Smooth muscle cell (in vitro differentiated cells): ENCODE measurements around the gene HPX. TPM values are rescaled to one million over a fixed set of nuclear protein-coding genes. Genes with fewer than 3 reads are reported as not detected.
A peak's percentile ranks its signal among the peaks of the same experiment; 100 is the strongest.

ENCODE experiments used
- DNase-seq: peaks from one replicate; lab custom pipeline; 2025; ENCODE audit not compliant: unreplicated experiment; lab: John Stamatoyannopoulos, UW
- H2AFZ ChIP-seq: fragments of 200-600 bp; sonication (generic); 2 replicates; pipeline ENCODE4 v1.6.0; 2016; ENCODE audit warnings: antibody characterized with exemption, low read depth, mild to moderate bottlenecking
- H3F3A ChIP-seq: fragments of 200-600 bp; sonication (generic); 2 replicates; pipeline ENCODE4 v1.6.0; 2017; ENCODE audit warnings: antibody characterized with exemption, low read depth
- H3K27ac ChIP-seq: fragments of 200-600 bp; sonication (generic); 2 replicates; pipeline ENCODE4 v1.5.1; 2016; ENCODE audit warnings: low read depth, mild to moderate bottlenecking
- H3K27me3 ChIP-seq: fragments of 200-600 bp; sonication (generic); 2 replicates; pipeline ENCODE4 v1.6.1; 2016; ENCODE audit warnings: low read depth, mild to moderate bottlenecking
- H3K36me3 ChIP-seq: fragments of 200-600 bp; sonication (generic); 2 replicates; pipeline ENCODE4 v1.5.1; 2016; ENCODE audit warnings: low read depth
- H3K4me1 ChIP-seq: fragments of 200-600 bp; sonication (generic); 2 replicates; pipeline ENCODE4 v1.5.1; 2016; ENCODE audit warnings: low read depth
- H3K4me2 ChIP-seq: fragments of 200-600 bp; sonication (generic); 2 replicates; pipeline ENCODE4 v1.6.0; 2016; ENCODE audit warnings: mild to moderate bottlenecking
- H3K4me3 ChIP-seq: fragments of 200-600 bp; sonication (generic); 2 replicates; pipeline ENCODE4 v1.5.1; 2016; ENCODE audit warnings: mild to moderate bottlenecking
- H3K79me2 ChIP-seq: fragments of 200-600 bp; sonication (generic); 2 replicates; pipeline ENCODE4 v1.6.0; 2016; ENCODE audit warnings: low read depth, mild to moderate bottlenecking
- H3K9ac ChIP-seq: fragments of 200-600 bp; sonication (generic); 2 replicates; pipeline ENCODE4 v1.6.0; 2016; ENCODE audit warnings: low read depth
- H3K9me3 ChIP-seq: fragments of 200-600 bp; sonication (generic); replicated peaks from 2 replicates; pipeline ENCODE4 v1.5.1; 2016; ENCODE audit warnings: low read depth
- H4K20me1 ChIP-seq: fragments of 200-600 bp; sonication (generic); 2 replicates; pipeline ENCODE4 v1.6.0; 2016; ENCODE audit warnings: low read depth
- CTCF ChIP-seq: fragments of 200-600 bp; sonication (generic); IDR thresholded peaks from 2 replicates; pipeline ENCODE4 v1.5.1; 2017; ENCODE audit warnings: borderline replicate concordance, mild to moderate bottlenecking, antibody characterized with exemption; ENCODE audit not compliant: insufficient read depth, poor library complexity, severe bottlenecking
- WGBS: methylation state at CpG from one replicate; pipeline ENCODE4 v1.1.7; 2016; ENCODE audit warnings: low lambda C conversion rate; 5-methylcytosine and 5-hydroxymethylcytosine counted together
- polyA plus RNA-seq: library from polyadenylated mRNA; unstranded; fragments of >200 nt; fragmentation: Nextera tagmentation; extraction: Ambion mirVana; gene quantifications from 2 replicates; pipeline ENCODE4 v1.2.1, GENCODE V29; 2016
- total RNA-seq: library from RNA; depleted of rRNA; stranded (reverse); fragments of >200 nt; gene quantifications from 2 replicates; pipeline ENCODE4 v1.2.3, GENCODE V29; 2014

HPX gene
- total and polyA plus RNA-seq, 2 experiments from 2014 or later = 1.1 to 3.5 TPM

- peaks cover 8% of the 10 kb centered on the region for H3K4me1 ChIP-seq
- no peak overlapping the region for H3K4me3 ChIP-seq
- H2AFZ ChIP-seq = no peak overlapping the region
- H4K20me1 ChIP-seq = no peaks in the 10 kb centered on the region
- H3F3A ChIP-seq = no peaks in the 10 kb centered on the region
- no peak for DNase-seq
- TF ChIP-seq CTCF = no peak
- WGBS = 92% methylated on average over 1 of the region's 1 CpG
- no peaks in the 10 kb centered on the region for H3K9me3 ChIP-seq
- H3K4me2 ChIP-seq = no peak overlapping the region
- H3K36me3 ChIP-seq = peaks cover 12% of the 10 kb centered on the region
- H3K27me3 ChIP-seq = no peaks in the 10 kb centered on the region
- H3K79me2 ChIP-seq = peaks cover 28% of the 10 kb centered on the region
- H3K27ac ChIP-seq = no peak overlapping the region
- no peak overlapping the region for H3K9ac ChIP-seq
Measured at GRCh38 chr11:6486938-6487337, 46.2 kb upstream of the HPX start.

GRCh38 chr11:6486256-6486655 is 45.5 kb upstream of the HPX start:
- Histone ChIP-seq H3K4me2 (no peak overlapping the region), H3K9ac (no peak overlapping the region), H3K27me3 (no peaks in the 10 kb centered on the region), H3K9me3 (no peaks in the 10 kb centered on the region), H3K79me2 (peaks cover 31% of the 10 kb centered on the region), H2AFZ (no peak overlapping the region), H3F3A (no peaks in the 10 kb centered on the region), H3K27ac (no peak overlapping the region), H4K20me1 (no peaks in the 10 kb centered on the region), H3K4me3 (no peak overlapping the region), H3K36me3 (peaks cover 12% of the 10 kb centered on the region), H3K4me1 (peaks cover 8% of the 10 kb centered on the region)
- no peak for TF ChIP-seq CTCF
- WGBS = 95% methylated on average over 3 of the region's 3 CpGs
- no peak for DNase-seq

- TF ChIP-seq CTCF = no peak
- Histone ChIP-seq H3K36me3 (peaks cover 12% of the 10 kb centered on the region), H3K4me2 (no peak overlapping the region), H3K9ac (no peak overlapping the region), H3K79me2 (peaks cover 35% of the 10 kb centered on the region), H4K20me1 (no peaks in the 10 kb centered on the region), H3K4me1 (peaks cover 8% of the 10 kb centered on the region), H3K27me3 (no peaks in the 10 kb centered on the region), H2AFZ (no peak overlapping the region), H3K9me3 (no peaks in the 10 kb centered on the region), H3F3A (no peaks in the 10 kb centered on the region), H3K27ac (peak overlapping the region; percentile 9), H3K4me3 (no peak overlapping the region)
- WGBS = 97% methylated on average over 3 of the region's 3 CpGs
- DNase-seq = no peak
Measured at GRCh38 chr11:6485661-6486060, 44.9 kb upstream of the HPX start.

GRCh38 chr11:6483015-6483414 is 42.2 kb upstream of the HPX start:
- DNase-seq = no peak
- no peaks in the 10 kb centered on the region for H3K9me3 ChIP-seq
- no peak overlapping the region for H3K4me3 ChIP-seq
- peaks cover 13% of the 10 kb centered on the region for H3F3A ChIP-seq
- 96% methylated on average over 6 of the region's 6 CpGs for WGBS
- no peak for TF ChIP-seq CTCF
- H3K4me1 ChIP-seq = peaks cover 16% of the 10 kb centered on the region
- H3K9ac ChIP-seq = peak overlapping the region; percentile 93
- no peaks in the 10 kb centered on the region for H3K27me3 ChIP-seq
- H2AFZ ChIP-seq = no peak overlapping the region
- peaks cover 50% of the 10 kb centered on the region for H3K79me2 ChIP-seq
- H4K20me1 ChIP-seq = no peaks in the 10 kb centered on the region
- peak overlapping the region; percentile 96 for H3K27ac ChIP-seq
- H3K36me3 ChIP-seq = peaks cover 12% of the 10 kb centered on the region
- no peak overlapping the region for H3K4me2 ChIP-seq
